Activated CD4-positive, alpha-beta T cell treated with anti-CD3 and anti-CD28 coated beads, Interleukin-2, amount 50 U/mL, for 48 hours (primary cell): ENCODE results near the gene BNC2.

ENCODE experiments used
- DNase-seq, 2 experiments: peaks; one replicate each; pipeline ENCODE4 v3.0.0-alpha.2; 2020

BNC2 gene

GRCh38 chr9:16753256-16753655 lies 117.2 kb downstream of the BNC2 start:
- no peak for DNase-seq

GRCh38 chr9:16752601-16753000 lies 117.9 kb downstream of the BNC2 start:
- no peak for DNase-seq

- no peak for DNase-seq
These were observed 119.9 kb downstream of the BNC2 start for GRCh38 chr9:16750553-16750952.

- no peak for DNase-seq
These were observed 125.1 kb downstream of the BNC2 start for GRCh38 chr9:16745359-16745758.

GRCh38 chr9:16744394-16744793 lies 126.1 kb downstream of the BNC2 start:
- no peak for DNase-seq

GRCh38 chr9:16743375-16743774 lies 127.1 kb downstream of the BNC2 start:
- DNase-seq: no peak

GRCh38 chr9:16735001-16735400 lies 135.5 kb downstream of the BNC2 start:
- no peak for DNase-seq

- DNase-seq: no peak
These were observed 137.9 kb downstream of the BNC2 start for GRCh38 chr9:16732546-16732945.

- DNase-seq: no peak
These were observed 140.3 kb downstream of the BNC2 start for GRCh38 chr9:16730162-16730561.

GRCh38 chr9:16729651-16730050 lies 140.8 kb downstream of the BNC2 start:
- DNase-seq: no peak

- DNase-seq: no peak
These were observed 142.3 kb downstream of the BNC2 start for GRCh38 chr9:16728137-16728508.

- no peak for DNase-seq
These were observed 142.9 kb downstream of the BNC2 start for GRCh38 chr9:16727452-16728136.

GRCh38 chr9:16726718-16727451 lies 143.6 kb downstream of the BNC2 start:
- no peak for DNase-seq

GRCh38 chr9:16726029-16726428 lies 144.4 kb downstream of the BNC2 start:
- DNase-seq: no peak

GRCh38 chr9:16725066-16725465 lies 145.4 kb downstream of the BNC2 start:
- DNase-seq: no peak

- no peak for DNase-seq
These were observed 148.5 kb downstream of the BNC2 start for GRCh38 chr9:16721972-16722371.

- no peak for DNase-seq
These were observed 150.1 kb downstream of the BNC2 start for GRCh38 chr9:16720386-16720785.

GRCh38 chr9:16719921-16720320 lies 150.5 kb downstream of the BNC2 start:
- no peak for DNase-seq

GRCh38 chr9:16718952-16719351 lies 151.5 kb downstream of the BNC2 start:
- no peak for DNase-seq

GRCh38 chr9:16718296-16718695 lies 152.2 kb downstream of the BNC2 start:
- no peak for DNase-seq

GRCh38 chr9:16716601-16717000 lies 153.9 kb downstream of the BNC2 start:
- no peak for DNase-seq

- DNase-seq: no peak
These were observed 155.1 kb downstream of the BNC2 start for GRCh38 chr9:16715404-16715803.

- DNase-seq: no peak
These were observed 157.7 kb downstream of the BNC2 start for GRCh38 chr9:16712787-16713186.

GRCh38 chr9:16710888-16711287 lies 159.6 kb downstream of the BNC2 start:
- no peak for DNase-seq

- DNase-seq: no peak
These were observed 160.5 kb downstream of the BNC2 start for GRCh38 chr9:16709924-16710323.
